Activated CD8-positive, alpha-beta memory T cell treated with anti-CD3 and anti-CD28 coated beads, Interleukin-2, amount 50 U/mL, for 24 hours (primary cell): ENCODE measurements around the gene FRAT1.
A peak's percentile ranks its signal among the peaks of the same experiment; 100 is the strongest.

Experiments
- DNase-seq: peaks from one replicate; pipeline ENCODE4 v3.0.0-alpha.2; 2020; ENCODE audit errors: extremely low read depth

The FRAT1 gene

GRCh38 chr10:97307866-97308780 lies 10.9 kb upstream of the FRAT1 start:
- no peak for DNase-seq

DNA sequence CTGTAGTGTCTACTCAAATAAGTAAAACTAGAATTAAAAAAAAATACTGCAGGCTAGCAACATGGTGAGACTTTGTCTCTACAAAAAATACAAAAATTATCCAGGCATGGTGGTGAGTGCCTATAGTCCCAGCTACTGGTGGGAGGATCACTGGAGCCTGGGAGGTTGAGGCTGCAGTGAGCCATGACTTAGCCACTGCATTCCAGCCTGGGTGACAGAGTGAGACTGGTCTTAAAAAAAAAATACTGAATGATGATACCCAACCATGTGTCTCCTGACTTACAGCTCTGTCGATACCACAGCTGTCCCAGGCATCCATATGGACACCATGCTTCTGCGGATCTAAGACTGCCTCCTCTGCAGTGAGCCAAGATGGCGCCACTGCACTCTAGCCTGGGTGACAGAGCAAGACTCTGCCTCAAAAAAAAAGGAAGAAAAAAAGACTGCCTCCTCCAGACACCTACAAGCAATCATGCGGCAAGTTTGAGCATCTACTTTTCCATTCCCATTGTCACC lies 7.9 kb upstream of the FRAT1 start:
- DNase-seq, result no peak

- DNase-seq, result no peak
Observed at GRCh38 chr10:97312897-97313296, 6.2 kb upstream of the FRAT1 start.

DNA sequence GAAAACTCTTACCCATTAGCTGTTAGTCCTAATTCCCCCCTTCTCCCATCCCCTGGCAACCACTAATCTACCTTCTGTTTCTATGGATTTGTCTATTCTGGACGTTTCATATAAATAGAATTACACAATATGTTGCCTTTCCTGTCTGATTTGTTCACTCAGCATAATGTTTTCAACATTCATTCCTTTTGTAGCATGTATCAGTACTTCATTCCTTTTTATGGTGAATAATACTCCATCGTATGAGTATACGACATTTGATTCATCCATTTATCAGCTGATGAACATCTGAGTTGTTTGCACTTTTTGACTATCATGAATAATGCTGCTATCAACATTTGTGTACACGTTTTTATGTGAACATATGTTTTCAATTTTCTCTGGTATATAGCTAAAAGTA lies 4.4 kb upstream of the FRAT1 start:
- no peak for DNase-seq

GRCh38 chr10:97319671-97320479 lies 804 bp downstream of the FRAT1 start:
- DNase-seq, result peak; percentile 25

GRCh38 chr10:97320480-97321031 lies 1.5 kb downstream of the FRAT1 start:
- DNase-seq, result no peak

GRCh38 chr10:97321032-97321803 lies 2.1 kb downstream of the FRAT1 start:
- no peak for DNase-seq

- no peak for DNase-seq
Observed at GRCh38 chr10:97321804-97322190, 2.7 kb downstream of the FRAT1 start.

DNA sequence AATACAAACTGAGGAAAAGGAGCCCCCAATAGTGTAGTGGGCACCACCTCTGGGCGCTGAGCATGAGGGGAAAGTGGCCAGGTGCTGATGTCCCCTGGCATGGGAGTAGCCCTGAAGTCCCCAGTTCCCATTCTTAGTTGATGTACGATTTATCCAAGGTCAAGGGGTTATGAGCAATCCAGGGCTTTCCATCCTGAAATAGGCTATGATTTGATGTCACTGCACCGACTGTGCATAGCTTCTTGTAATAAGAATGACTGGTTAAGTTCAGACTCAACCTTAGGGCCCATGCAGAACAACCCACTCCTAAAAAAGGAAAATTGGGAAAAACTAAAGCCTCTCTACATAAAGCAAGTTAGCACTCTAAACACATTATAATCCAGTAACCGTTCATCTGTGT lies 4.4 kb downstream of the FRAT1 start:
- DNase-seq, result no peak

DNA sequence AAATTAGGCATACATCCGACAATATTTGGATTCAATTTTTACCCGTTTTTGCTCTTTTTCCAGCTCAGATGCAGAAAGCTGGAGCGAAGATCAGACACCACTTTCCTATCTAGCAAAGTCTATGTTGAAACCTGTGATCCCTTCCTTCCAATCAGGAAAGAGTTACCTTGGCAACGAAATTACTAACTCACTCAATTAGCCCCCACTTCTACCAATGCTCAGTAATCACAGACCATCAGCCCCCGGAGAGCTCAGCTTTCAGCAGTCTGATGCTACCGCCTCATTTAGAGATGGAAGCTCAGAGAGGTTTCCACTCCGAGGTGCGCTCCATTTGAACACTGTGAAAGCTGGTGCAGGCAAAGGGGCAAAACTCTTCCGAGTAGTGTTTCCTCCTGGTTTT lies 6.7 kb downstream of the FRAT1 start:
- DNase-seq, result no peak

DNA sequence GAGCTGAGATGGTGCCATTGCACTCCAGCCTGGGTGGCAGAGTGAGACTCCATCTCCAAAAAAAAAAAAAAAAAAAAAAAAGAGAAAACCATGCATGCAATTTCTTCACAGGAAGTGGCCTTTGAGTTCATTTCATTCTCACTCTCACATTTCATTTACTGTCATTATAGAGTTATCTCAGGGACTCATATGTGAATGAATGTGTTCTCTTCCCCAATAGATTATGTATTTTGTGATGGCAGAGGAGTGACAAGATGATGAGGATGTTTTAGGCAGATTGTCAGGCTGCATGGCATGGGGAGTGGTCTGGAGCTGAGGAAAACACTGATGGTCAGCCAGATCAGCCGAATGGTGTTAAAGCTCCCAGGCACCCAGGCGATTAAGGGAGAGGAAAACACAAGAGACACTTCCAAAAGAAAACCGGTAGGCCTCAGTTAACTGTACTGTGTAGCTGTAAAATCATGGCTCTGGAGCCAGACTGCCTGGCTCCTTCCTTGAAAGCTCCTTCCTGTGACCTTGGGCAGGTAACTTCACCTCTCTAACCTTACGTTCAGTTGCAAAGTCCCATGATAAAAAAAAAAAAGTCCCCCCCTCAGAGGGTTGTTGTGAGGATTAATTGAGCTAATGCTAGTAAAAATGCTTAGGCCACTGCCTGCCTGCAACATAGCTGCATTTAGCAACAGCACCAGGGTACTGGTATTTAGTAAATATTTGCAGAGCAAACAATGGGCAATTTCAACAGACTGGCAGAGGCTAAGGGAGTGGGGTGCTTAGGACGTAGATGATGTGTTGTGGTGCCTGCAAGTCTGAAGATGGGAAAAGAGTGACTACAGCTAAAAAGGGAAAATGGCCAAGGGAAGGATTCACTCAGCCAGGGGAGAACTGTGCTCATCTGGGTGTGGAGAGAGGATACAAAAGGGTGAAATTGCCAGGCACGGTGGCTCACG lies 8.6 kb downstream of the FRAT1 start:
- no peak for DNase-seq

DNA sequence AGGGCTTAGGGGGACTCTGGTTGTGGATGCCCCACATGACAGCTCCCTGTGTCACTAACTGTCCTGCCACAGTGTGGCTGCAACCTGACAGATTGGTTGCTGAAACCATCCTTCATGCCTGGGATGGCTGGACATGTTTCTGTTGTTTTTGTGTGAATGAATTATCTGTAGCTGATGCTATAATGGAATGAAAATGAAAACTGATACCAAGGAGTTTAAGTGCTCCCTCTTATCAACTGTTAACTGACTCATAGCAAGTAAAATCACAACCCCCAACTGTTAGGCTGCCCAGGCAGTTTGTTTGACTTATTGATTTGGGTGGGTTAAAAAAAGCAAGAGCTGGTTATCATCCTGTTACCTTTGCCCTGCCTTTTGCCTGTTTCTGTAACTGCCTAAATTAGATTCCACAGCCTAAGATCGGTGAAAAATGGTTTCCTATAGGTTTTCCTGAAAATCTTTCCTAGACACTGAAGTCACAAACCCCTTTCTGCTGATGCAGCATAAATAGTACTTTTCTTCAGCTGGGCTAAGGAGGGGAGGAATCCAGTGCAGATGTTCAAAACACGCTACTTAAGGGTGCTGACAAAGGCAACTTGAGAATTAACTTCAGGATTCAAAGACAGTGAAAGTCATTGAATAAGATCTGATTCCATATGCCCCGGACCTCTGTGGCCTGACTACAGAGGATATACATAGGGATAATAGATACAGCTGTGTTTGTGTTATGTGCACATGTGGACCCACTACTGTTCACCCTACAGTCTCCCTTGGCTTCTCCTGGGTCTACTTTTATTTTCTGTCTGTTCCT lies 9.8 kb downstream of the FRAT1 start:
- no peak for DNase-seq

GRCh38 chr10:97329766-97330165 lies 10.7 kb downstream of the FRAT1 start:
- DNase-seq, result no peak

DNA sequence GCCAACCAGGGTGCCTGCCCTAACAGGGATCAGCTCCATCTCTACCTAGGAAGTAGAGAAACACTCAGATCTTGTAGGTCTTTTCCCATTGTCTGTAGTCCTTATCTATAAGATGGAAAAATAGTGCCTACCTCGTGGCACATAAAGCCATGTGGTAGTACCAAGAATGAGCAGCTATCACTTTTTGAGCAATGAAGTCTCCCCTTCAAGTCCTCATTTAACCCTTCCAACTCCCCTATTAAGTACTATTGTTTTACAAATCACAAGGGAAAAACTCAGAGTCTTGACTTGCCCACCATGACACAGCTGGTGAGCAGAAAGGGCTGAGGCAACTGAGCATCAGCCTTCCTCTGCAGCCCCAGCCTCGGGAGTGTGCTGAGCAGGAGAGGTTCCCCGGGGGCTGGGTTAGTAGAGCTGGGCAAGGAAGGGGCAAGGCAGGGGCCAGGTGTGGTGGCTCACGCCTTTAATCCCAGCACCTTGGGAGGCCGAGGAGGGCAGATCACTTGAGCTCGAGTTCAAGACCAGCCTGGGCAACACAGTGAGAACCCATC lies 12.2 kb downstream of the FRAT1 start:
- no peak for DNase-seq

DNA sequence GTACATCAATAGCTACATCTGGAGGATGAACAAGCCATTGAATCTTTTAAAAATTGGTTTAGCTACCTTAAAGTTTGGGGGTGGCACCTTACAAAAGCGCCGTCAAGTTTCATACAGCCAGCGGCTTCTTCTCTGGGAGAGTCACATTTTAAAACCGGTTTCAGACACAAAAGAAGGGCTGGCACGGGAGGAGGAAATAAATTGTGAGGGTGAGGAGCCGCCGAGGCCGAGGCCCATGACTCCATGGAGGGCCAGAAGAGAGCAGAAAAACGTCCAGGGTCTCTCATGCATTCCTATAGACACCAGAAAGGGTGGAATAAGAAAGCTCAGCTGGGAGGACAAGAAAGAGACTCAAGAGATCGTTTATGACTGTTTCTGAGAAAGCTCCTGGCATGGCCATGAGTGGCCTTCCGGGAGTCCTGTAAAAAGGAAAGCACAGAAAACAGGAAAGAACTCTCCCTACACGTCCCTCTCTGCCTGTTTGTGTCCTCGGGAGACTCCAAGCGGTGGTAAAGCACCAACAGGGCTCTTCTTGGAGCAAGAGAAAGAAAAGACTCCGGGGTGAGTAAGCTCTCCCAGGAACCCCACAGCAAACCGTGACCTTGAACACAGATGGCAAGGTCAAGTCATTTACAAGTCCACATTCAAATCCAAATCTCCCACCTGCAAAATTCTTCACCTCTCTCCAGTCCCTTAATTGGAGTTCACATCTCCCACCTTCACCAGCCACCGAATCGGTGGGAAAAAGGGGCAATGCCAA lies 13.7 kb downstream of the FRAT1 start:
- DNase-seq, result no peak

DNA sequence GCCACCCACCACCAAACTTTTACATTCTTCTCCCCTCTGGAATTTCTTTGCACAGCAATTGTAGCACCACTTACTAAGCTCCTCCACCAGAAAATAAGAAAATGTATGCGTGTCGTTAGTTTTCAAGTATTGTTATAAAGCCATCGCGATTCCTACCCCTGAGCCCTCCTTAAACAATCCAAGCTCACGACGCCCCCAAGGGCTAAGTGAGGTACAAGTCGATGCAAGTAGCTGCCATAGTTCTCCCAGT lies 14.2 kb downstream of the FRAT1 start:
- no peak for DNase-seq

DNA sequence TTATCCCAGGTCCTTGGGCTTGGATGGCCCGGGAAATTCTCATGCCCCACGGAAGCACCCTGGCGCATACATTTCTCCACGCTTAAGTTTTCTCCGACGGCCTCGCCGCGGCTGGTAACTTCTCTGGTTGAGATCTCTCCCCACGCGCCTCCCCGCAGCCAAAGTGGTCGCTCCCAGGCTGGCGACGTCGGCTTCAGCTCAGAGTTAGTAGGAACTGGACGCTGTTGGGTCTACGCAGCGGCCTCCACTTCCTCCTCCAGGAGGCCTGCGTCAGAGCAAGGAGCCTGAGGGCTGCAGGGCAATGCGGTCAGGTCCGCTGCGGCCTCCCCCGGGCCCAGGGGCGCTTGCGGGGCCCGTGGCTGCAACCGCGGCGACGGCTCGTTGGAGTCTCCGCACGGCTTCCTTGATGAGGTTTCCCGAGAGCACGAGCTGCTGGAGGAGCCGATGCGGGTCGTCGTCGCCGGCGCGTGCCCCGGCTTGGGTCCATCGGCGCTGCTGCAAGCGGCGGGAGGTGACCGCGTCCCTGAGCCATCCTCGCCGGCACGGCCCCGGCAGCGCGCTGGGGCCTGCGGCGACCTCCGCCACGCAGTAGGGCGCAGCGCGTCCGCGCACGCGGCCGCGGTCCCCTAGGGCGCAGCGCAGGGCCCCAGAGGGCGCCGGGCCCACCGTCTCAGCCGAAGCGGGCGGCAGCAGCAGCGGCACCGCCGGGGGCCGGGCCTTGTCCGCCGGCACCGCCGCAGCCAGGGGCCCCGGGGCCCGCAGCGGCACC lies 14.7 kb downstream of the FRAT1 start:
- DNase-seq, result no peak
